Sigmoid colon (tissue), 4 donors: ENCODE measurements around the gene NRG2.

Experiments used
- EP300 ChIP-seq, 4 donors: sonication (generic); formaldehyde crosslinking; IDR thresholded peaks; one replicate each; pipeline ENCODE4 v1.6.1; 2017; ENCODE audit warnings: antibody characterized with exemption in 4 of 4
- POLR2A ChIP-seq, 2 donors: fragments of 450-650 bp; IDR thresholded peaks; one replicate each; pipeline ENCODE4 v1.6.1; 2016; ENCODE audit warnings: antibody characterized with exemption in 2 of 2, mild to moderate bottlenecking in 2 of 2, moderate library complexity in 2 of 2
- TF ChIP-seq, protein P1 (sequence below), 4 experiments: fragments of 450-650 bp in 3 of 4; fragments of 200-600 bp in 1 of 4; IDR thresholded peaks; one replicate each; pipeline ENCODE4 v1.5.1; 2016 to 2019; ENCODE audit warnings: antibody characterized with exemption in 4 of 4, mild to moderate bottlenecking in 3 of 4, moderate library complexity in 2 of 4

DNA sequence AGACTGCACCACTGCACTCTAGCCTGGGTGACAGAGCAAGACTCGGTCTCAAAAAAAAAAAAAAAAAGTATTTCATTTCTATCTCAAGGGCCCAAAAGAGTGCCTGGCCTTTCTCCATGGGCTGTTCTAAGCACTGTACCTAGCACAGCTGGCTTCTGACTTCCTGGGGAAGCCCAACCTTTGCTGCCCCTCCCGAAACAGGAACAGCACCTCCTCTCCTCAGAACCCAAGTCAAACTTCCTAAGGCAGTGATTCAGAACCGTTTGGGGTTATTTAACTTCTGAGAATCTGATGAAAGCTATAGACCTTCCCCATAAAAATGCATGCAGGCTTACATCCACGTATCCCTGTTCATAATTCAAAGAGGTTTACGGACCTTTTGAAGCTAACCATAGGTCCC, 57.8 kb downstream of the NRG2 start:
- TF ChIP-seq POLR2A (IDR thresholded peaks at IDR 0.05): no peak
- no peak for TF ChIP-seq EP300 (IDR thresholded peaks at IDR 0.05)
- TF ChIP-seq, protein P1, sequence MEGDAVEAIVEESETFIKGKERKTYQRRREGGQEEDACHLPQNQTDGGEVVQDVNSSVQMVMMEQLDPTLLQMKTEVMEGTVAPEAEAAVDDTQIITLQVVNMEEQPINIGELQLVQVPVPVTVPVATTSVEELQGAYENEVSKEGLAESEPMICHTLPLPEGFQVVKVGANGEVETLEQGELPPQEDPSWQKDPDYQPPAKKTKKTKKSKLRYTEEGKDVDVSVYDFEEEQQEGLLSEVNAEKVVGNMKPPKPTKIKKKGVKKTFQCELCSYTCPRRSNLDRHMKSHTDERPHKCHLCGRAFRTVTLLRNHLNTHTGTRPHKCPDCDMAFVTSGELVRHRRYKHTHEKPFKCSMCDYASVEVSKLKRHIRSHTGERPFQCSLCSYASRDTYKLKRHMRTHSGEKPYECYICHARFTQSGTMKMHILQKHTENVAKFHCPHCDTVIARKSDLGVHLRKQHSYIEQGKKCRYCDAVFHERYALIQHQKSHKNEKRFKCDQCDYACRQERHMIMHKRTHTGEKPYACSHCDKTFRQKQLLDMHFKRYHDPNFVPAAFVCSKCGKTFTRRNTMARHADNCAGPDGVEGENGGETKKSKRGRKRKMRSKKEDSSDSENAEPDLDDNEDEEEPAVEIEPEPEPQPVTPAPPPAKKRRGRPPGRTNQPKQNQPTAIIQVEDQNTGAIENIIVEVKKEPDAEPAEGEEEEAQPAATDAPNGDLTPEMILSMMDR (IDR thresholded peaks at IDR 0.05): no peak
